ENCODE data around the gene RTL5. TPM values are rescaled to one million over a fixed set of nuclear protein-coding genes. Genes with fewer than 3 reads are reported as not detected.

Gene RTL5
- total and polyA plus RNA-seq, 2 experiments from 2014 or later, result 1.5 to 1.8 TPM

GRCh38 chrX:72083291-72083690, 48.4 kb downstream of the RTL5 start:
- Histone ChIP-seq H3K4me2 (ENCODE audit: unreplicated experiment) (no peak overlapping the region), H3K9me2 (ENCODE audit: insufficient read depth) (no peaks in the 10 kb centered on the region), H3K27me3 (replicated peaks; ENCODE audit: insufficient read depth) (no peaks in the 10 kb centered on the region), H3K36me3 (ENCODE audit: low read depth) (no peaks in the 10 kb centered on the region), H3K4me1 (ENCODE audit: insufficient read depth) (no peaks in the 10 kb centered on the region), H3K27ac (no peak overlapping the region), H3F3A (ENCODE audit: insufficient read depth) (no peaks in the 10 kb centered on the region), H3K79me2 (ENCODE audit: insufficient read depth) (no peaks in the 10 kb centered on the region), H2AFZ (no peak overlapping the region), H3K9me3 (ENCODE audit: low read depth) (no peaks in the 10 kb centered on the region), H4K20me1 (ENCODE audit: insufficient read depth) (no peaks in the 10 kb centered on the region), H3K9ac (no peak overlapping the region), H3K4me3 (no peak overlapping the region)
- no peak for DNase-seq
- WGBS, 2 experiments (ENCODE audit: low coverage in 1 of 2, low lambda C conversion rate in 2 of 2, missing lambda C conversion rate in 2 of 2), result 94 to 96% methylated on average over 2 of the region's 2 CpGs
- in situ Hi-C loops (cut with MboI), result no loop called here
- TF ChIP-seq EZH2 (IDR thresholded peaks at IDR 0.05; ENCODE audit: insufficient read depth, poor library complexity, severe bottlenecking), result no peak
- no peak for TF ChIP-seq EZH2phosphoT487 (IDR thresholded peaks at IDR 0.05; ENCODE audit: insufficient read depth, low read depth)

GRCh38 chrX:72081605-72082320, 50.0 kb downstream of the RTL5 start:
- no peak for DNase-seq
- H3K27ac ChIP-seq, result no peak overlapping the region
- in situ Hi-C loops (cut with MboI), result no loop called here

DNA sequence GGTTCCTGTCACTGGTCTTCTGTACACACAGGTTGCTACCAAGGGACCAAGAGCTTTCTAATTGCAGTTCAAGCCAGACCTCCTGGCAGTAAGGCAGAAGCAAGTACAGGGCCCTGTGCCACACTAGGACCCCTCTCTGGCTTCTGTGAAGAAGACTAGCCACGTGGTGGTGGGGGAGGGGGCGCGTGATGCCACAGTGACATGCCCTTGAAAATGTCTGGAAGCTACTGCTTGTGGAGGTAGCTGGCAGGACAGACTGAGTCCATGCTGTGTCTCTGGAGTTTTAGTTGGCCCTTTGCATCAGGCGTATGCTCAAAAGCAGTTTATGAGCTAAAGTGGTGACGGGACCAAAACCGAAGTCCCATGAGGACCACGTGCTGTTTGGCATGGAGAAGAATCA, 50.9 kb downstream of the RTL5 start:
- no peak overlapping the region for H3K9ac ChIP-seq
- H3K27me3 ChIP-seq (replicated peaks; ENCODE audit: insufficient read depth), result no peaks in the 10 kb centered on the region
- in situ Hi-C loops (cut with MboI), result no loop called here

More at GRCh38 chrX:72081605-72082320, 50.0 kb downstream of the RTL5 start:
- Histone ChIP-seq H3F3A (ENCODE audit: insufficient read depth) (no peaks in the 10 kb centered on the region), H3K79me2 (ENCODE audit: insufficient read depth) (no peaks in the 10 kb centered on the region), H3K4me1 (ENCODE audit: insufficient read depth) (no peaks in the 10 kb centered on the region), H3K36me3 (ENCODE audit: low read depth) (no peaks in the 10 kb centered on the region), H3K9ac (no peak overlapping the region), H3K4me2 (ENCODE audit: unreplicated experiment) (no peak overlapping the region), H3K9me2 (ENCODE audit: insufficient read depth) (no peaks in the 10 kb centered on the region), H3K4me3 (no peak overlapping the region), H4K20me1 (ENCODE audit: insufficient read depth) (no peaks in the 10 kb centered on the region), H3K9me3 (ENCODE audit: low read depth) (no peaks in the 10 kb centered on the region), H3K27me3 (replicated peaks; ENCODE audit: insufficient read depth) (no peaks in the 10 kb centered on the region), H2AFZ (no peak overlapping the region)
- WGBS, 2 experiments (ENCODE audit: low coverage in 1 of 2, low lambda C conversion rate in 2 of 2, missing lambda C conversion rate in 2 of 2), result 94 to 98% methylated on average over 9 to 12 of the region's 12 CpGs
- no peak for TF ChIP-seq EZH2 (IDR thresholded peaks at IDR 0.05; ENCODE audit: insufficient read depth, poor library complexity, severe bottlenecking)
- no peak for TF ChIP-seq EZH2phosphoT487 (IDR thresholded peaks at IDR 0.05; ENCODE audit: insufficient read depth, low read depth)

GRCh38 chrX:72080150-72080549, 51.6 kb downstream of the RTL5 start:
- no peaks in the 10 kb centered on the region for H3K27me3 ChIP-seq (replicated peaks; ENCODE audit: insufficient read depth)
- no peaks in the 10 kb centered on the region for H4K20me1 ChIP-seq (ENCODE audit: insufficient read depth)
- no peak for DNase-seq
- no peaks in the 10 kb centered on the region for H3K4me1 ChIP-seq (ENCODE audit: insufficient read depth)
- no peaks in the 10 kb centered on the region for H3K9me3 ChIP-seq (ENCODE audit: low read depth)
- H2AFZ ChIP-seq, result no peak overlapping the region
- 79 to 97% methylated on average over 6 to 7 of the region's 7 CpGs for WGBS, 2 experiments (ENCODE audit: low coverage in 1 of 2, low lambda C conversion rate in 2 of 2, missing lambda C conversion rate in 2 of 2)
- TF ChIP-seq EZH2phosphoT487 (IDR thresholded peaks at IDR 0.05; ENCODE audit: insufficient read depth, low read depth), result no peak
- TF ChIP-seq EZH2 (IDR thresholded peaks at IDR 0.05; ENCODE audit: insufficient read depth, poor library complexity, severe bottlenecking), result no peak
- H3K4me2 ChIP-seq (ENCODE audit: unreplicated experiment), result no peak overlapping the region
- H3K9me2 ChIP-seq (ENCODE audit: insufficient read depth), result no peaks in the 10 kb centered on the region
- no peak overlapping the region for H3K4me3 ChIP-seq
- no peaks in the 10 kb centered on the region for H3K79me2 ChIP-seq (ENCODE audit: insufficient read depth)
- no peaks in the 10 kb centered on the region for H3F3A ChIP-seq (ENCODE audit: insufficient read depth)
- in situ Hi-C loops (cut with MboI), result no loop called here
- no peak overlapping the region for H3K27ac ChIP-seq
- H3K36me3 ChIP-seq (ENCODE audit: low read depth), result no peaks in the 10 kb centered on the region
- H3K9ac ChIP-seq, result no peak overlapping the region

More for the DNA sequence above, 50.9 kb downstream of the RTL5 start:
- Histone ChIP-seq H3F3A (ENCODE audit: insufficient read depth) (no peaks in the 10 kb centered on the region), H4K20me1 (ENCODE audit: insufficient read depth) (no peaks in the 10 kb centered on the region), H3K4me2 (ENCODE audit: unreplicated experiment) (no peak overlapping the region), H3K36me3 (ENCODE audit: low read depth) (no peaks in the 10 kb centered on the region), H3K4me3 (no peak overlapping the region), H3K9me2 (ENCODE audit: insufficient read depth) (no peaks in the 10 kb centered on the region), H3K9me3 (ENCODE audit: low read depth) (no peaks in the 10 kb centered on the region), H3K27ac (no peak overlapping the region), H3K79me2 (ENCODE audit: insufficient read depth) (no peaks in the 10 kb centered on the region), H2AFZ (no peak overlapping the region), H3K4me1 (ENCODE audit: insufficient read depth) (no peaks in the 10 kb centered on the region)
- TF ChIP-seq EZH2 (IDR thresholded peaks at IDR 0.05; ENCODE audit: insufficient read depth, poor library complexity, severe bottlenecking), result no peak
- no peak for TF ChIP-seq EZH2phosphoT487 (IDR thresholded peaks at IDR 0.05; ENCODE audit: insufficient read depth, low read depth)
- DNase-seq, result no peak
- WGBS, 2 experiments (ENCODE audit: low coverage in 1 of 2, low lambda C conversion rate in 2 of 2, missing lambda C conversion rate in 2 of 2), result 94 to 97% methylated on average over 7 of the region's 7 CpGs
